Measurements from ENCODE around the gene MYH3. TPM values are rescaled to one million over a fixed set of nuclear protein-coding genes. Genes with fewer than 3 reads are reported as not detected.

The MYH3 gene
- total RNA-seq, 1 donor from 2014 or later: 2.8 TPM

- Histone ChIP-seq H3K4me1 (no peaks in the 10 kb centered on the region), H3K36me3 (no peaks in the 10 kb centered on the region), H3K27me3 (no peaks in the 10 kb centered on the region), H3K27ac (no peak overlapping the region), H3K4me3 (no peak overlapping the region), H3K9me3 (no peaks in the 10 kb centered on the region)
- TF ChIP-seq CTCF (IDR thresholded peaks at IDR 0.05): no peak
- intact Hi-C loops (cut with DNase I): no loop called here
- ATAC-seq (no peak), DNase-seq (no peak)
Observed at GRCh38 chr17:10622617-10623485, 34.3 kb downstream of the MYH3 start.

- no peaks in the 10 kb centered on the region for H3K9me3 ChIP-seq
- no peak for DNase-seq
- no peak overlapping the region for H3K4me3 ChIP-seq
- no peak overlapping the region for H3K27ac ChIP-seq
- H3K4me1 ChIP-seq: no peaks in the 10 kb centered on the region
- no peak for ATAC-seq
- intact Hi-C loops (cut with DNase I): no loop called here
- no peak for TF ChIP-seq CTCF (IDR thresholded peaks at IDR 0.05)
- no peaks in the 10 kb centered on the region for H3K27me3 ChIP-seq
- no peaks in the 10 kb centered on the region for H3K36me3 ChIP-seq
Observed at GRCh38 chr17:10621397-10621796, 35.7 kb downstream of the MYH3 start.

- H3K4me1 ChIP-seq: no peaks in the 10 kb centered on the region
- no peak for TF ChIP-seq CTCF (IDR thresholded peaks at IDR 0.05)
- H3K9me3 ChIP-seq: no peaks in the 10 kb centered on the region
- no peaks in the 10 kb centered on the region for H3K36me3 ChIP-seq
- no peak overlapping the region for H3K27ac ChIP-seq
- DNase-seq (no peak), ATAC-seq (no peak)
- no peaks in the 10 kb centered on the region for H3K27me3 ChIP-seq
- intact Hi-C loops (cut with DNase I): no loop called here
- no peak overlapping the region for H3K4me3 ChIP-seq
Observed at GRCh38 chr17:10620823-10621222, 36.3 kb downstream of the MYH3 start.

- peaks cover 7% of the 10 kb centered on the region for H3K4me1 ChIP-seq
- H3K36me3 ChIP-seq: no peaks in the 10 kb centered on the region
- TF ChIP-seq CTCF (IDR thresholded peaks at IDR 0.05): peak; percentile 82
- no peaks in the 10 kb centered on the region for H3K9me3 ChIP-seq
- DNase-seq: peak; percentile 73
- no peaks in the 10 kb centered on the region for H3K27me3 ChIP-seq
- ATAC-seq: peak; percentile 90
- intact Hi-C loops (cut with DNase I): no loop called here
- no peak overlapping the region for H3K27ac ChIP-seq
- no peak overlapping the region for H3K4me3 ChIP-seq
Observed at GRCh38 chr17:10618202-10618635, 38.9 kb downstream of the MYH3 start.

GRCh38 chr17:10617120-10617505 is 40.0 kb downstream of the MYH3 start:
- H3K4me3 ChIP-seq: no peak overlapping the region
- H3K27ac ChIP-seq: no peak overlapping the region
- ATAC-seq: no peak
- TF ChIP-seq CTCF (IDR thresholded peaks at IDR 0.05): no peak
- DNase-seq: peak; percentile 46
- no peaks in the 10 kb centered on the region for H3K27me3 ChIP-seq
- peaks cover 9% of the 10 kb centered on the region for H3K4me1 ChIP-seq
- no peaks in the 10 kb centered on the region for H3K9me3 ChIP-seq
- intact Hi-C loops (cut with DNase I): no loop called here
- H3K36me3 ChIP-seq: no peaks in the 10 kb centered on the region

All from upper lobe of right lung (tissue), 1 donor.